ENCODE measurements around the gene PIWIL1.

- TF ChIP-seq POLR2A (IDR thresholded peaks at IDR 0.05), result no peak
- TF ChIP-seq CTCF (IDR thresholded peaks at IDR 0.05), result no peak
Measured at GRCh38 chr12:130364578-130364977, 26.9 kb downstream of the PIWIL1 start.
